Tibial nerve (tissue), 4 donors: Measurements from ENCODE around the gene ITGB1.

Source experiments
- CTCF ChIP-seq, 5 experiments: fragments of 200-600 bp in 3 of 5; fragments of 450-650 bp in 2 of 5; sonication (generic) in 3 of 5; IDR thresholded peaks; one replicate each; pipeline ENCODE4 v1.5.1; 2016 to 2019; ENCODE audit warnings: antibody characterized with exemption in 5 of 5, mild to moderate bottlenecking in 3 of 5, moderate library complexity in 2 of 5
- EP300 ChIP-seq, 2 donors: sonication (generic); formaldehyde crosslinking; IDR thresholded peaks; one replicate each; pipeline ENCODE4 v1.6.1; 2017; ENCODE audit warnings: antibody characterized with exemption in 2 of 2, mild to moderate bottlenecking in 1 of 2
- POLR2A ChIP-seq, 2 donors: fragments of 450-650 bp; IDR thresholded peaks; one replicate each; pipeline ENCODE4 v1.6.1; 2017; ENCODE audit warnings: antibody characterized with exemption in 2 of 2, mild to moderate bottlenecking in 2 of 2, moderate library complexity in 2 of 2

DNA sequence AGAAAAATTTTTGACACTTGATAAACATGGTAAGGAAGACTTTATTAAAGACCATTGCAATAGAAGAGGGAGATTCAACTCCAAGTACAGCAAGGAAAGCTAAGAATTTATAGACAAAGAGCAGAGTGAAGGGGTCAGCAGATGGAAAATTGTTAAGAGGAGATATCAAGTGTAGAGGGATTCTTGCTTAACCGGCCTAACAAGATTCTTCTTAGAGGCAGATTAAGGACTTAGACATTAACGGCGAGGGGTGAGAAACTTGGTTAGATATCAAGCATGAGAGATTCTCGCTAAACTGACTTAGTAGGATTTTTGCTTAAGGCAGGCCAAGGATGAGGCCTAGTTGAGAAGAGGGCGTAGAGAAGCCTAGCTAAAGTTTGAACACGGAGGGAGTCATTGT, 76.0 kb downstream of the ITGB1 start:
- TF ChIP-seq POLR2A (IDR thresholded peaks at IDR 0.05) (no peak), CTCF (IDR thresholded peaks at IDR 0.05) (no peak), EP300 (IDR thresholded peaks at IDR 0.05) (no peak)
